GM19324 (cell line): Measurements from ENCODE around the gene NOP53.
"Not testable (repeated sequence)": the region's sequence is repeated elsewhere in the genome, so short reads cannot be mapped to it uniquely, and the experiment has no call there.

ENCODE experiments used
- ATAC-seq: cut with Tn5 transposase; IDR thresholded peaks from one replicate; pipeline ENCODE4 v1.9.1; 2021; ENCODE audit warnings: mild to moderate bottlenecking, moderate library complexity; ENCODE audit not compliant: unreplicated experiment, low FRiP score

NOP53 gene

DNA sequence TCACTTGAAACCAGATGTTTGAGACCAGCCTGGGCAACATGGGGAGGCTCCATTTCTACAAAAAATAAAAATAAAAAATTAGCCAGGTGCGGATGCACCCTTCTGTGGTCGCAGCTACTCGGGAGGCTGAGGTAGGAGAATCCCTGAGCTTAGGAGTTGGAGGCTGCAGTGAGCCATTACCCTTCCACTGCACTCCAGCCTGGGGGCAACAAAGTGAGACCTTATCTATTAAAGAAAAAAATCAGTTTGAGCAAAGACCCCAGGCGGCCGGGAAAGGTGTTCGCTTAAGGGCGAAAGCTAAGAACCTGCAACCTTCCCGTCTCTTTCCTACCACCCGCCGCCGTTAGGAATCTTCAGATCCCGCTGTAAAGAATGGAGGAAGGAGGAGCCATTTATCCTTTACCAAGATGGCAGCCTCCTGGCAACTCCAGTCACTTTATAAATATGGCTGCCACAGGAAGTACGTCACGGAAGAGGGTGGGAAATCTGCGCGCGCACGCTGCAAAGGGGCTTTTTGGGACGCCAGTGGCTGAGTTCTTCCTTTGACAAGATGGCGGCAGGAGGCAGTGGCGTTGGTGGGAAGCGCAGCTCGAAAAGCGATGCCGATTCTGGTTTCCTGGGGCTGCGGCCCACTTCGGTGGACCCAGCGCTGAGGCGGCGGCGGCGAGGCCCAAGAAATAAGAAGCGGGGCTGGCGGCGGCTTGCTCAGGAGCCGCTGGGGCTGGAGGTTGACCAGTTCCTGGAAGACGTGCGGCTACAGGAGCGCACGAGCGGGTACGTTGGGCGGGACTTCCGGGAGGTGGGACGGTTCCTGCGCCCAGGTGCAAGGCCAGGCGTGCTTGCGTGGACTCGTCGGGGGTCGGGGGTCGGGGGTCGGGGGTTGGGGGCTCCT is at the start of gene NOP53:
TSS of gene NOP53 (plus strand) at position 537 of the 892 bp plus-strand sequence. CDS start at position 551, 14 bp downstream.
- peak; percentile 82 for ATAC-seq

DNA sequence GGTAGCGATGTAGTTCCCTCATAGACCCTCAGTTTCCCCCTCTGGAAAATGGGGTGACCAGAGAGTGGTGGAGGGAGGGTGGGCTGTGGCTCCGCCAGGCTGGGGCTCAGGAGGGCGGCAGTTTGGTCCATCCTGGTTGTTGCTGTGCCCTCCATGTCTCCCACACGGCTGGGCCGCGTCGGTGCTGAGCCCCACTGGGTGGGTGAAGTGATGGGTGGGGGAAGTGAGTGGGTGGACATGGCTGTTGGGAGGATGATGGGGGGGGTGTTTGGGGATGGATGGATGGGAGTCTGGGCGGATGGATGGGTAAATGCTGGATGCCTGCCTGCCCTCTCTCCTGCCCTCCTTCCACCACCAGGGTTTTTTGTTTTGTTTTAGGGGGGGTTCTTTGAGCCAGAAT is 48.7 kb upstream of the NOP53 start:
- no peak for ATAC-seq

DNA sequence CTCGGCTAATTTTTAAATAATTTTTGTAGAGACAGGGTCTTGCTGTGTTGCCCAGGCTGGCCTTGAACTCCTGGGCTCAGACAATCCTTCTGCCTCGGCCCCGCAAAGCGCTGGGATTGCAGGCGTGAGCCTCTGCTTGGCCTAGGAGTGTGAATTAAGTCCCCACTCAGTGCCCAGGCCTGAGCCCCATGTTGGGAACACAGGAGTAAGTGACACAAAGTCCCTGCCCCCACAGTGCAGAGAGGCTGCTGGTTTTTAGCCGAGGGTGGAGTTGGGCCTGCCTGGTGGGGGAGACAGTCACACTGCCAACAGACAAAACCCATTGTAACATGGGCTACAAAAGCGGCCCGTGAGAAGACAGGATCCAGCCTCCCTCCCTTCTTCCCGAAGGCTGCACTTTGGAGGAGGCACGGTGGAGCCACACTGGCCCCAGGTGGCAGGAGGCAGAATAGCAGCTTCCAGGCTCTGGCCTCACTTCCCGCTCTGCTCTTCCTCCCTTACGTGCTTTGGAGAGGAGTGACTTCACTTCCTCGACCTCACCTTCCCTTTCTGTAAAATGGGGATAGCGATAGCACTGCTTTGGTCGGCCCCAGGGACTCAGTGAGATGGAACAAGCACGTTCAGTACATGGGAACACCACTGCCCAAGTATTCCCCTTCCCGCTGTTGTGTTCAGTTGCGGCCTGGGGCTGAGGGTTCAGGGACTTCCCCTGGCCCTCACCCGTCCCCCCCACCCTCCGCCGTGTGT is 47.3 kb upstream of the NOP53 start:
- ATAC-seq: no peak

DNA sequence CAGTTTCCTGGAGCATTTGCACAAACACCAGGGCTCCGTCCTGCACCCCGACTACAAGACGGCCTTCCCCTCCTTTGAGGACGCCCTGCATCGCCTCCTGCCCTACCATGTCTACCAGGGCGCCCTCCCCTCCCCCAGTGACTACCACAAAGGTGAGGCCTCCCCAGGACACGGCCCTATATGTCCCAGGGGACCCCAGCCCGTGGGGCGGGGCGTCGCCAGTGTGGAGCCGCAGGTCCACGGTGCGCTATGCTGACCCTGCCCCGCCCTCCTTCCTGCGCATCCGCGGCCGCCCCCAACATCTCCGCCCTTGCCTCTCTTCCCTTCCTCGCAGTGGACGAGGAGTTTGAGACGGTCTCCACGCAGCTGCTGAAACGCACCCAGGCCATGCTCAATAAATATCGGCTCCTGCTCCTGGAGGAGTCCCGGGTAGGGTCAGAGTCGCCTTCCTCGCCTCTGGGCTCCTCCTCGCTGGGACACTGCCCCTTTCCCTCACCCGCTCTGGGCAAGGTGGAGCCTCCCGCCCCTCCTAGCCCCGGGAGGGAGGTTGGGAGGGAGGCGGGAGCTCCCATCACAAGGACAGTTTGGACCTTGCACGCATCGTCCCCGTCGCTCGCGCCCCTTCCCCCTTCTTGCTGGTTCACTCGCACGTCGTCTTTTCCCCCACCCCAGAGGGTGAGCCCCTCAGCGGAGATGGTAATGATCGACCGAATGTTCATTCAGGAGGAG is 46.6 kb upstream of the NOP53 start:
- no peak for ATAC-seq

DNA sequence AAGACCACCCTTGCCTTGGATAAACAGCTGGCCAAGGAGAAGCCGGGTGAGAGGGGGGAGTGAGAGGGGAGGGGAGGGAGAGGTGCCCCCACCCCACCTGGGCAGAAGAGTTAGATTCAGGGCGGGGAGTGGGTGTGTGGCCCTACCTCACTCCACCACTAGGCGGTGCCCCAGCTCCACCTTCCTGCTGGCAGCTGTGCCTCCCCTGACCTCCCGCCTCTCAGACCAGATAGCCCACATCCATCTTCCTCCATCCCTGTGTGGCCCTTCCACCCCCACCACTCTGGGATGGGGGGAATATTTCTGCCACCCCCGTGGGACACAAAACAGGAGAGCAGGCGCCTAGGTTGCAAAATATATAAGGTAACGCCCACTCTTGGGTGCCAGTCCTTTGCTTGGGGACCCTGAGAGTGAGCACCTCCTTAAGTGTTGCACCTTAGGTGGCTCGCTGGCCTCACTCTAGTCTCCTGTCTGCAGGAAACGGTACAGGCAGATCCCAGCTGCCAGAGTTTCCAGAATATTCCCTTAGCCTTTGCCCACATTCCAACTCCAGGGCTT is 45.9 kb upstream of the NOP53 start:
- no peak for ATAC-seq

DNA sequence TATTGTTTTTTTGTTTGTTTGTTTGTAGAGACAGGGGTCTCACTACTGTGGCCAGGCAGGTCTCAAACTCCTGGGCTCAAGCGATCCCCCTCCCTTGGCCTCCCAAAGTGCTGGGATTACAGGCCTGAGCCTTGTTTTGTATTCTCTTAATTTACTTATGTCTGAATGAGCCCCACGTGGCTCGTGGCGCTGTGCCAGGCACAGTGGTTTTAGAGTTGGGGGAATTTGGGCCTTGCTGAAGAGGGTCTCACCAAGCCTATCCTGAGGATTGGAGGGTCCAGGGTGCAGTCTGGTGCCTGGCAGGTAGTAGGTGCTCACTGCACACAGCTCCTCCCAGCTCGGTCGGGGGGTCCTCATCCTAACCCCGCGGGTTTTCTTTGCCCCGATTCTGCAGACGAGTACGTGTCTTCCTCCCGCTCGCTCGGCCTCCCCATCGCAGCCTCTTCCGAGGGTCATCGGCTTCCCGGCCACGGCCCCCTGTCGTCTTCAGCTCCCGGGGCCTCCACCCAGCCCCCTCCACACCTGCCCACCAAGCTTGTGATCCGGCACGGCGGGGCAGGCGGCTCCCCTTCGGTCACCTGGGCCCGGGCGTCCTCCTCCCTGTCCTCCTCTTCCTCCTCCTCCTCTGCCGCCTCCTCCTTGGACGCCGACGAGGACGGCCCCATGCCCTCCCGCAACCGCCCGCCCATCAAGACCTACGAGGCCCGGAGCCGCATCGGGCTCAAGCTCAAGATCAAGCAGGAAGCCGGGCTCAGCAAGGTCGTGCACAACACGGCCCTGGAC is 44.2 kb upstream of the NOP53 start:
- no peak for ATAC-seq

DNA sequence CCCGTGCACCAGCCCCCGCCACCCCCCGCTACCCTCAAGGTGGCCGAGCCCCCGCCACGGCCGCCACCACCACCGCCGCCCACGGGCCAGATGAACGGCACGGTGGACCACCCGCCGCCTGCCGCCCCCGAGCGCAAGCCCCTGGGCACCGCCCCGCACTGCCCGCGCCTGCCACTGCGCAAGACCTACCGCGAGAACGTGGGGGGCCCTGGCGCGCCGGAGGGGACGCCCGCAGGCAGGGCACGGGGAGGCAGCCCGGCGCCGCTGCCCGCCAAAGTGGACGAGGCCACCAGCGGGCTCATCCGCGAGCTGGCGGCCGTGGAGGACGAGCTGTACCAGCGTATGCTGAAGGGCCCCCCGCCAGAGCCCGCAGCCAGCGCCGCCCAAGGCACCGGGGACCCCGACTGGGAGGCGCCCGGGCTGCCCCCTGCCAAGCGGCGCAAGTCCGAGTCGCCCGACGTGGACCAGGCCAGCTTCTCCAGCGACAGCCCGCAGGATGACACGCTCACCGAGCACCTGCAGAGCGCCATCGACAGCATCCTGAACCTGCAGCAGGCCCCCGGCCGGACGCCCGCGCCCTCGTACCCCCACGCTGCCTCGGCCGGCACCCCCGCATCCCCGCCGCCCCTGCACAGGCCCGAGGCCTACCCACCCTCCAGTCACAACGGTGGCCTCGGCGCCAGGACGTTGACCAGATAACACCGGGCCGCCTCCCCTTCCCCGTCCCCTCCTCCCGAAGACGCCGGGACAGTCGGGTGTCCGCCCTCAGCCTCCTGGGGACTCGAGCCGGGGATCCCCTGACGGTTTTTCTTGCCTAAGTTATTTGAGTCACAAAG is 43.4 kb upstream of the NOP53 start:
- no peak for ATAC-seq

DNA sequence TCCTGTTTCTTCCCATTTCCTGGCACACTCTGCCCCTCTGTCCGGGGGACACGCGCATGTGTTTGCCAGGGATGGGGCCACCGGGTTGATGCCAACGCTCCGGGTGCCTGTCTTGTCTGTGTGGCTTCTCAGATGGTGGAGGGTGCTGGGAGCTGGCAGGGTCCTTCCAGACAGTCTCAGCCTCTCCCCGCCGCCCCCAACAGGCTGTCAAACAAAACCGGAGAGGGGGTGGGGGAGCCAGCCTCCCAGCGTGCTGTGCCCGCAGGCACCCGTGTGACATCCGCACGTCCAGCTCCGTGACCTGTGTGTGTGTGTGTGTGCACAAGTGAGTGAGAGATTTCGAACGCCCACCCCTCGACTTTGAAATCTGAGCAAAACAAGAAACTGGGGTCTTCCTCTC is 42.7 kb upstream of the NOP53 start:
- ATAC-seq: no peak

DNA sequence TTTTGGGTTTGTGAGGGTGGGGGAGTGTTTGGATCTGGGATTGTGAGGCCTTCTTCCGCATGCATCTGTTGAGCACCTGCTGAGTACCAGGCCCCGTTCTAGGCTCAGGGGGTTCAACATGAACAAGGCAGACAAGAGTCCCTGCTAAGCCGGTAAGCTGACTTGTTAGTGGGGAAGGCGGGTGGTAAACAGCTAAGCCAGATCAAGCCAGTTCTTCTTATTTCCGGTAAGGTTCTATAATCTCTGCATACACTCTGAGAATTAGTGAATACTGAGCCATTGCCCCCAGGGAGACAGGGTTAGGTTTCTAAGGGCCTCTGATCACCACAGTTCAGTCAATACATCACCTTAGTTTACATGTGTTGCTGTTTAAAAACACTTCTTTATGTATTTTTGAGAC is 42.0 kb upstream of the NOP53 start:
- ATAC-seq: no peak

DNA sequence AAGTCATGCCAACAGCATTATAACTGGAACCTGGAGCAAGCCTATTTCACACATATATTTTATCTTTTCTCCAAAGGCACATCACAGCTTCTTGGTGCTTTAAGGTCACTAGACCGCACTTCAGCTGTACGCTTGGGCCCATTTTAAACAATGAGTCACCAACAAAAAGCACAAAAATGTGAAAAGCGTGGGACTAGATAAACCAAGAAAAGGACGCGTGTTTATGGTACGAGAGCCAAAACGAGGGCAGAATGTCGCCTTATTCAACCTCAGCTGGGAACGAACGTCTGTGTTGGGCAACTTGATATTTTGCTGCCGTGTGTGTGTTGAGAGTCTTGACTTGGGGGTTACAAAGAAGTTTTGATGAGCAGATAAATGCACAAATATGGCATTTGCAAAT is 41.3 kb upstream of the NOP53 start:
- no peak for ATAC-seq

DNA sequence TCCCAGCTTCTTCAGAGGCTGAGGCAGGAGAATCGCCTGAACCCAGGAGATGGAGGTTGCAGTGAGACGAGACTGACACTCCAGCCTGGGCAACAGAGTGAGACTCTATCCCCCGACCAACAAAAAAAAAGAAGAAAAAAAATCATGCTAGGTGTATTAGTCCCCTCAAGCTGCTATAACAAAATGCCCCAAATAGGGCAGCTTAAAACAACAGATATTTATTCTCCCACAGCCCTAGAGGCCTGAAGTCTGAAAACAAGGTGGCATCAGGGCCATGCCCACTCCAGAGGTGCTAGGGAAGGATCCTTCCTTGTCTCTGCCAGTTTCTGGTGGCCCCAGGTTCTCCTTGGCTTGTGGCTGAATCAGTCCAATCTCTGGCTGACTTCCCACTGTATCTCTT is 40.7 kb upstream of the NOP53 start:
- no peak for ATAC-seq

DNA sequence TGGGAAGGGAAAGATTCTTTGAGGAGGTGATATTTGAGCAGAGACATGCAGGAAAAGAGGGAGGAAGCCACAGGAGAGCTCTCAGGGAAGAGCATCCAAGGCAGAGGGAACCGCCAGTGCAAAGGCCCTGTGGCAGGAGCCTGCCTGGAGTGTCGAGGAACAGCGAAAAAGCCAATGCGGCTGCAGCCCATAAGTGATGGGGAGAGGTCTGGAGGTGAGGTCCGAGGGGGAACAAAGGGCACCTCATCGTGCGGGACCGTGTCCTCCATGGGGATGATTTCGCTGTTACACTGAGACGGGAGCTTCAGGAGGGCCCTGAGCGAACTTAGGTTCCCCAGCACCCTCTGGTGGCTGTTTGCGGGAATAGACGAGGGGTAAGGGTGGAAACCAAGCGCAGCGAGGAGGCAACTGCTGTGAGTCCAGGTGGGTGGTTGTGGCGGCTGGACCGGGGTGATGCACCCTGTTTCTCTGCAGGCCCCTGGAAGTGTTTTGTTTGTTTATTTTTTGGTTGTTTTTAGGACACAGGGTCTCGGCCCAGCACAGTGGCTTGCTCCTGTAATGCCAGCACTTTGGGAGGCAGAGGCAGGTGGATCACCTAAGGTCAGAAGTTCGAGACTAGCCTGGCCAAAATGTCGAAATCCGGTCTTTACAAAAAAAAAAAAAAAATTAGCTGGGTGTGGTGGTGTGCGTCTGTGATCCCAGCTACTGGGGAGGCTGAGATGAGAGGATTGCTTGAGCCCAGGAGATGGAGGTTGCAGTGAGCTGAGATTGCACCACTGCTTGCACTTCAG is 38.0 kb upstream of the NOP53 start:
- ATAC-seq: no peak

DNA sequence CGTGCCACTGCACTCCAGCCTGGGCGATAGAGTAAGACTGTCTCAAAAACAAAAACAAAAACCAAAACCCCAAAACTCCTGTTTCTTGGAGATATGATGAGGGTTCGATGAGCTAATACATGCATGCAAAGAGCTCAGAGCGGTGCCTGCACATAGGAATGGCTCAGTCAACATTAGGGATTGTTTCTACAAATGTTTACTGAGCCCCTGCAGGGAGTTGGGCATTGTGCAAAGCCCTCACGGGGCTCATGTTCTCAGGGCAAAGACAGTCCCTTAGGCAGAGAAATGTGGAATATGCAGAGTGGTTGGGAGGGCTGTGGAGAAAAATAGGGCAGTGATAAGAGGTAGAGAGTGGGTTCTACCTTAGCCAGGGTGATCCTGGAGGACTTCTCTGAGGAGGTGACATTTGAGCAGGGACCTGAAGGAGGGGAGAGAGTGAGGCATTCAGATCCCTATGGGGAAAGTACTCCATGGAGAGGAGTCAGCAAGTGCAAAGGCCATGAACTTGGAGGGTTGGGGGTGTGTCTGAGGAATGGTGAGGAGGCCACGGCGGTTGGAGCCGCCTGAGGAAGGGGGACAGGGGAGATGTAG is 33.6 kb upstream of the NOP53 start:
- no peak for ATAC-seq

DNA sequence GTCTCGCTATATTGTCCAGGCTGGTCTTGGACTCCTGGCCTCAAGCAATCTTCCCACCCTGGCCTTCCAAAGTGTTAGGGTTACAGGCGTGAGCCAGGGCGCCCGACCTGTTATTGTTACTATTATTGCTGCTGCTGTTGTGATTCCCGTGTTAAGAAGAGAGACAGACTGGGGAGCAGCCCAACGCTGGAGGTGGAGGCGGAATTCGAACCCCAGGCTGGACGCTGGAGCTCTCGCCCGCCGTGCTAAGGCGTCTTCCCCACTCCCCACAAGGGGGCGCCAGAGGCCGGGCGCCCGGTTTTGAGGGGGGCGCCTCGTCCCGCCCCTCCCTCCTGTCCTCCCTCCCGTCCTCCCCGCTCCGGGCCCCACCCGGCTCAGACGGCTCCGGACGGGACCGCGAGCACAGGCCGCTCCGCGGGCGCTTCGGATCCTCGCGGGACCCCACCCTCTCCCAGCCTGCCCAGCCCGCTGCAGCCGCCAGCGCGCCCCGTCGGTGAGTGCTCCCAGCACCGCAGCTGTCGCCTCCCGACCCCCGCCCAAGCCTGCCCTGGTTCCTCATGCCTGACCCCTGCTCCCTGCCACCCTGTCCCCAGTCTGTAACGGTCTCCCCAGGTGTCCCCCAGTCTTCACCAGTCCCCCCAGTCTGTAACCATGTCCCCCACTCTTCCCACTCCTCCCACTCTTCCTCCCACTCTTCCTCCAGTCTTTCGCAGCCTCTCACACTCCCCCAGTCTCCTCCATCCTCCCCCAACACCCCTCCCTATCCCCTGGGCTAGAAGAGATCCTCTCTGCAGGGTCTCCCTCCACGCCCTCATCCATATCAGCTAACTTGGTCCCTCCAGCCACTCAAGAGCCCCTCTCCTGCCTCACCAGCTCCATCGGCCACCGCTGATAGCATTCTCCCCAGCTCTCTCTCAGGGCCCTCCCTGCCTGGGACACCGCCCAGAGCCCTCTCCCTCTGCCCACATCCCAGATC is 32.0 kb upstream of the NOP53 start, which contains the start of gene EHD2:
TSS of gene EHD2 (plus strand) at position 377 of the 976 bp plus-strand sequence. CDS start 3,191 bp downstream, outside the sequence.
- no peak for ATAC-seq

DNA sequence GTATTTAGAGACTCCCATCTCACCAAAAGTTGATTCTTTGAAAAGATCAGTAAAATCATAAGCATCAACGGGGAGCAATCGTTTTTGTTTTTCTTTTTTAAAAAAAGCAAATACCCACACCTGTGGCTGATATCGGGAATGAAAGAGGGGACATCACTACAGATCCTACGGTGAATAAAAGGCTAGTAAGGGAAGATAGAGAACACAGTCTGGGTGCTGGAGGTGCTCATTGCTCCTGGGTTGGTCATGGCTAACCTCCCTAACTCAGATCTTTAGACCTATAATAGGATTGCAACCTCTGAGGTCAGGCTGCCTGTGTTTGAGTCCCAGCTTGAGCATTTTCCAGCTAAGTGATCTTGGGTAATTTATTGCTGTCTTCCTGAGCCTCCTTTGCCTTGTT is 31.0 kb upstream of the NOP53 start:
- no peak for ATAC-seq

DNA sequence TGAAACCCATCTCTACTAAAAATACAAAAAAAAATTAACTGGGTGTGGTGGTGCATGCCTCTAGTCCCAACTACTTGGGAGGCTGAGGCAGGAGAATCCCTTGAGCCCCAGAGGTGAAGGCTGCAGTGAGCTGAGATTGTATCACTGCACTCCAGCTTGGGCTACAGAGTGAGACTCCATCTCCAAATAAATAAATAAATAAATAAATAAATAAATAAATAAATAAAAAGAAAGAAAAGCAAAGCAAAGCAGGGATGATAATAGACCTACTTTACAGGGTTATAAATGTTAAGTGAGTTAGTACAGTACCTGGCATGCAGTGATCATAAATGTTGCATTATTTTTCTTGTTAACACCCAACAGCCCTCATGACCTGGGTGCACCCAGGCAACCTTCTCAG is 30.5 kb upstream of the NOP53 start:
- not testable (repeated sequence) for ATAC-seq
